ENCODE data around the gene GPR162.

DNA sequence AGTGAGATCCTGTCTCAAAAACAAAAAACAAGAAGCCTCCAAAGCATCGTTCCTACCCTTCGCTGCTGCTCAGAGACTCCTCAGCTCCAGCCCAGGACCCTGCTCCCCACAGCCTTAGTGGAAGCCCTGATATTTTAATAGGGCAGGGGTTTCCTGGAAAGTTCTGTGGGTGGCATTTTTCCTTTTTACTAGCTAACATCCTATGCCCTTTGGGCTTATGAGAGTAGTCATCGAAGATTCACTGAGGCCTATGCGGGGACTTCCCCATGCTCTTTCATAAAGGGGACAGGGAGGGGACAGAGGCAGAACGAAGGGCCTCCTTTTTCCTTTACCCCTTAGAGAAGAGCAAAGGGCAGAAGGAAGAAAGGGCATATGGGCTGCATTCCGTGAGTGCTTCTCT lies 41.0 kb upstream of the GPR162 start:
- TF ChIP-seq, protein P1, sequence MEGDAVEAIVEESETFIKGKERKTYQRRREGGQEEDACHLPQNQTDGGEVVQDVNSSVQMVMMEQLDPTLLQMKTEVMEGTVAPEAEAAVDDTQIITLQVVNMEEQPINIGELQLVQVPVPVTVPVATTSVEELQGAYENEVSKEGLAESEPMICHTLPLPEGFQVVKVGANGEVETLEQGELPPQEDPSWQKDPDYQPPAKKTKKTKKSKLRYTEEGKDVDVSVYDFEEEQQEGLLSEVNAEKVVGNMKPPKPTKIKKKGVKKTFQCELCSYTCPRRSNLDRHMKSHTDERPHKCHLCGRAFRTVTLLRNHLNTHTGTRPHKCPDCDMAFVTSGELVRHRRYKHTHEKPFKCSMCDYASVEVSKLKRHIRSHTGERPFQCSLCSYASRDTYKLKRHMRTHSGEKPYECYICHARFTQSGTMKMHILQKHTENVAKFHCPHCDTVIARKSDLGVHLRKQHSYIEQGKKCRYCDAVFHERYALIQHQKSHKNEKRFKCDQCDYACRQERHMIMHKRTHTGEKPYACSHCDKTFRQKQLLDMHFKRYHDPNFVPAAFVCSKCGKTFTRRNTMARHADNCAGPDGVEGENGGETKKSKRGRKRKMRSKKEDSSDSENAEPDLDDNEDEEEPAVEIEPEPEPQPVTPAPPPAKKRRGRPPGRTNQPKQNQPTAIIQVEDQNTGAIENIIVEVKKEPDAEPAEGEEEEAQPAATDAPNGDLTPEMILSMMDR (IDR thresholded peaks at IDR 0.05) = no peak
- no peak for TF ChIP-seq POLR2A (IDR thresholded peaks at IDR 0.05; ENCODE audit: low read depth)
- TF ChIP-seq POLR2AphosphoS5 (IDR thresholded peaks at IDR 0.05) = no peak

All from esophagus muscularis mucosa (tissue), 3 donors.